ENCODE results near the gene CMYA5. TPM values are rescaled to one million over a fixed set of nuclear protein-coding genes. Genes with fewer than 3 reads are reported as not detected.

CMYA5 gene
- total and polyA plus RNA-seq, 9 of the 15 experiments (the other 6 are each of a cell fraction or from before 2014, with no cell fraction given): 0.18 to 1.1 (median 0.32) TPM

GRCh38 chr5:79653843-79654242, 35.8 kb upstream of the CMYA5 start:
- ATAC-seq (no peak), FAIRE-seq (no peak), DNase-seq (ENCODE audit: extremely low read depth in 1 of 4, low spot score in 3 of 4) (no peak)
- ChIA-PET POLR2A (interaction anchor here (0.6 to 2.1 kb wide), 2 partner anchors 9 to 1417 kb away, joined by 3 to 5 read pairs; no protein-coding TSS in a partner anchor), CTCF (ENCODE audit: low intra/inter-chr PET ratio) (no interaction called here)
- WGBS (ENCODE audit: insufficient coverage, low coverage, missing lambda C conversion rate): 98% methylated on average over 6 of the region's 6 CpGs
- Histone ChIP-seq H3K4me3 (no peak overlapping the region), H3K36me3 (ENCODE audit: control insufficient read depth, insufficient read depth, low read length) (peaks cover 69% of the 10 kb centered on the region), H3K9ac (ENCODE audit: insufficient read depth in 1 of 2, low read depth in 2 of 2, low read length in 2 of 2) (no peak overlapping the region), H4K20me1 (replicated peaks; ENCODE audit: control insufficient read depth, insufficient read depth, low read length) (no peaks in the 10 kb centered on the region), H3K4me2 (ENCODE audit: insufficient read depth, low read length) (no peak overlapping the region), H3K9me1 (ENCODE audit: control insufficient read depth, insufficient read depth, low read length) (no peaks in the 10 kb centered on the region), H2AFZ (ENCODE audit: low read depth, low read length) (no peak overlapping the region), H3K79me2 (ENCODE audit: control insufficient read depth, insufficient read depth, low read length) (no peaks in the 10 kb centered on the region), H3K27me3 (ENCODE audit: control insufficient read depth in 2 of 2, insufficient read depth in 2 of 2, low read length in 2 of 2) (no peaks in the 10 kb centered on the region), H3K9me3 (replicated peaks; ENCODE audit: control insufficient read depth, insufficient read depth, low read depth, low read length) (no peaks in the 10 kb centered on the region), H3K4me1 (replicated peaks in 1 of 2; ENCODE audit: control insufficient read depth in 2 of 2, insufficient read depth in 2 of 2, low read length in 2 of 2) (no peaks in the 10 kb centered on the region), H3K27ac (ENCODE audit: extremely low read depth, low read depth, low read length) (no peak overlapping the region)
- intact Hi-C loops (cut with micrococcal nuclease) (no loop called here), in situ Hi-C loops (cut with MboI) (no loop called here)
- TF ChIP-seq MIER1 (IDR thresholded peaks at IDR 0.05; ENCODE audit: low read depth) (no peak), ZNF740 (CRISPR knock-in tag; IDR thresholded peaks at IDR 0.05) (no peak), ZNF740 (tag; IDR thresholded peaks at IDR 0.05) (no peak), HMG20A (CRISPR knock-in tag; conservative IDR thresholded peaks at IDR 0.05) (no peak), CREB3 (tag; conservative IDR thresholded peaks at IDR 0.05; ENCODE audit: low read depth) (no peak), ILK (tag; IDR thresholded peaks at IDR 0.05; ENCODE audit: borderline replicate concordance, low read depth) (no peak), HDAC1 (IDR thresholded peaks at IDR 0.05) (no peak)
- BruUV-seq (replicated peaks): no TSS peak

Measured in K562 (cell line).